GM19023 (cell line): ENCODE results near the gene FIBP.

Experiments
- ATAC-seq: cut with Tn5 transposase; IDR thresholded peaks from one replicate; pipeline ENCODE4 v1.9.1; 2021; ENCODE audit warnings: mild to moderate bottlenecking, moderate library complexity; ENCODE audit not compliant: unreplicated experiment

Gene FIBP

DNA sequence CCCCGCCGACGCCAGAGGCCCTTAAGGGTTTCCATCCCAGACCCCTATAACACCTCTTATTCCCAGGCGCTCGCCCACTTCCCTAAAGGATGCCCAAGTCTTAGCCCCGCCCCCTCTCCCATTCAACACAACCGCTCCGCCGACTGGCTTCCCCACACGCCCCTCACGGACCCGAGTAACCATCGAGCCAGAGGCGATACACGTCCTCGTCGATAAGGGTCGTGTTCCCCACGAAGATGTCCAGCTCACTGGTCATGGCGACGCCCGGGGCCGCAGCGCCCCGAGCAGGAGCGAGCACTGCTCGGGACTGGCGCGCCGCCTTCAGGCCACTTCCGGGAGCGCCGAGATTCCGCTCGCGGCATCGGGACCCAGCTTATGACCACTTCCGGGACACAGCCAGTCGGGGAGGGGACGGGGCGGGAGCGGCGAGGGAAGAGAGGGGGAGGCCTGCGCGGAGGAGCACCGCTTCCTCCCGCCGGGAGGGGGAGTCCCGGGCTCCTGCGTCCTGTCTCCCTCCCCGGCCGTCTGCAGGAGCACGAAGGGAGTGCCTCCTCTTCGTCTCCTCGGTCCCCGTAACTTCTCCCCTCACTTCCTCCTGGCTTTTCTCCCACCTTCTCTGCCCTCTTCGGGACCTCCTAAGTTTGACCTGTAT, at the start of gene FIBP:
FIBP (minus strand) TSS at position 309 of the 652 bp plus-strand sequence; CDS start at position 256, 53 bp downstream.
- ATAC-seq, result peak; percentile 40

DNA sequence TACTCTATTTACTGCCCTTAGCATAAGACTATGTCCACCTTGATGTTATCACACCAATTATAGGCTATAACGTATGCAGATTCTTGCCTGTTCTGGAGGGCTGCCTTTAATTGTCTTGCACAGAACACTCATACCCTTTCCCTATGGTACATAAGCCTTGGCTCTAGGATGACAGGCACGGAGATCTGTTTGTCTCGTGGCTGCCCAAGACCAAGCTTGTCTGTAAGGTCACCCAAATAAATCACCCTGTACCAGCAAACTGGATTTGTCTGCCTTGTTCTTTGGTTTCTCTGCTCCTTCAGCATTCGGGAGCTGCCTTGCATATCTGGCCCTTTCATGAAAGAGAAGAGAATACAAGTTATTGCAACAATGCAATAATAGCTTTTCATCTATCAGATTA, 49.5 kb upstream of the FIBP start:
- no peak for ATAC-seq

GRCh38 chr11:65934014-65934413, 45.7 kb upstream of the FIBP start:
- no peak for ATAC-seq

DNA sequence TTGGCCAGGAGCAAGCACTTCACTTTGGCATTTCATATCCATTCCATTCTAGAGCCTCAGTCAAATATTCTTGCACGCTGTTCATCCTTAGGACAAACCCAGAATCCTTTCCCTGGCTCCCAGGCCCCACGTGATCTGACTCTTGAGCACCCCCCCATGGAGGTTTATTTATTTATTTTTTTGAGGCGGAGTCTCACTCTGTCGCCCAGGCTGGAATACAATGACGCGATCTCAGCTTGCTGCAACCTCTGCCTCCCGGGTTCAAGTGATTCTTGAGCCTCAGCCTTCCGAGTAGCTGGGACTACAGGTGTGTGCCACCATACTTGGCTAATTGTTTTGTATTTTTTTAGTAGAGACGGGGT, 44.3 kb upstream of the FIBP start:
- ATAC-seq, result no peak

- no peak for ATAC-seq
Measured at GRCh38 chr11:65931773-65932557, 43.7 kb upstream of the FIBP start.

GRCh38 chr11:65928667-65929066, 40.4 kb upstream of the FIBP start:
- no peak for ATAC-seq

GRCh38 chr11:65927904-65928397, 39.7 kb upstream of the FIBP start:
- ATAC-seq, result peak; percentile 62

GRCh38 chr11:65925397-65925796, 37.1 kb upstream of the FIBP start:
- ATAC-seq, result no peak

- ATAC-seq, result no peak
Measured at GRCh38 chr11:65922565-65922964, 34.3 kb upstream of the FIBP start.

DNA sequence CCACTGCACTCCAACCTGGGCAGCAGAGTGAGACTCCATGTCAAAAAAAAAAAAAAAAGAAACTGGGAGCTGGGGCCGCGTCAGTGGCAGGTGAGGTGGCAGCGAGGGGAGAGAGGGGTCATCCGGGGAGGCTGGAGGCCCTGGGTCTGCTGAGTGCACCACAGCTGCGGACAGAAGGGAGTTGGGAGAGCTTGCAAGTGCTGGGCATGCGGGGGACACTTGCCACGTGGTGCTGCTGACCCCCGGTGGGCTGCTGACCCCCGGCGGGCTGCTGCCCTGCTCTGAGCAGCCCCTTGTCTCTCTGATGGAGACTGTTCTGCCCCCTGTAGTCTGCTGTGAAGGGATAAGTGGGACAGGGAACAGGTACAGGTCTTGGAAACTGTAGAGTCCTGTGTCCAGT, 33.6 kb upstream of the FIBP start:
- ATAC-seq, result no peak

GRCh38 chr11:65921033-65921555, 32.8 kb upstream of the FIBP start:
- no peak for ATAC-seq

- no peak for ATAC-seq
Measured at GRCh38 chr11:65920372-65920802, 32.1 kb upstream of the FIBP start.

DNA sequence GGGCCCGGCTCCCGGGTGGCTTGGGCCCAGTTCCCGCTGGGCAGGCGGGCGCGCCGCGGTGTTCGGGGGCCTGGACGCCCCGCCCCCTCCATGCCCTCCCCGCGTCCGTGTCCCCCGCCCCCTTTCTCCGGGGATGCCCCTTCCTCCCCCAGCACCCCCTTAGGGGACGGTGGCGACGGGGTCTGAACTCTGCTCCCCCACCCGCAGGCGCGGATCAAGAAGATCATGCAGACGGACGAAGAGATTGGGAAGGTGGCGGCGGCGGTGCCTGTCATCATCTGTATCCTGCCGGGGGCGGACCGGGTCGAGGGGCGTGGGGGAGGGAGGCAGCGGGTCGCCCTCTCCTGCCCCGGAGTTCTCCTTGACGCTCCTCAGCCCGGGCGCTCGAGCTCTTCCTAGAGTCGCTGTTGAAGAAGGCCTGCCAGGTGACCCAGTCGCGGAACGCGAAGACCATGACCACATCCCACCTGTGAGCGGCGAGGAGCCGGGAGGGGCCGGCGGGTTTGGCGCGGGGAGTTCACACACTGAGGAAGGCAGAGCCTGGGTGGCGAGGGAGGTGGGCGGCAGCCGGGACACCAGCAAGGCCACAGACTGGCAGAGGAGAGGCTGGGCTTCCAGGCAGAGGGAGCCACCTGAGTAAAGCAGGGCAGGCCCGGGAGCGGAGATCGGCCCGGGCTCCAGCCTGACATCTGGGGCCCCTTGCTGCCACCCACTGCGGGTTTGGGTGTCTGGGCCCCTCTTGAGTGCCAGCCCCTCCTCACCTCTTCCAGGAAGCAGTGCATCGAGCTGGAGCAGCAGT, 31.5 kb upstream of the FIBP start:
- ATAC-seq, result peak; percentile 44

GRCh38 chr11:65919141-65919572, 30.9 kb upstream of the FIBP start, which contains the start of gene DRAP1:
TSS of gene DRAP1 (plus strand) at chr11:65919426. CDS start at chr11:65919502, 76 bp downstream.
- peak; percentile 89 for ATAC-seq

GRCh38 chr11:65918211-65919140, 30.2 kb upstream of the FIBP start, which contains the start of gene C11orf68:
TSS of gene C11orf68 (minus strand) at chr11:65919062. CDS start at chr11:65919031, 31 bp downstream.
- peak; percentile 50 for ATAC-seq

DNA sequence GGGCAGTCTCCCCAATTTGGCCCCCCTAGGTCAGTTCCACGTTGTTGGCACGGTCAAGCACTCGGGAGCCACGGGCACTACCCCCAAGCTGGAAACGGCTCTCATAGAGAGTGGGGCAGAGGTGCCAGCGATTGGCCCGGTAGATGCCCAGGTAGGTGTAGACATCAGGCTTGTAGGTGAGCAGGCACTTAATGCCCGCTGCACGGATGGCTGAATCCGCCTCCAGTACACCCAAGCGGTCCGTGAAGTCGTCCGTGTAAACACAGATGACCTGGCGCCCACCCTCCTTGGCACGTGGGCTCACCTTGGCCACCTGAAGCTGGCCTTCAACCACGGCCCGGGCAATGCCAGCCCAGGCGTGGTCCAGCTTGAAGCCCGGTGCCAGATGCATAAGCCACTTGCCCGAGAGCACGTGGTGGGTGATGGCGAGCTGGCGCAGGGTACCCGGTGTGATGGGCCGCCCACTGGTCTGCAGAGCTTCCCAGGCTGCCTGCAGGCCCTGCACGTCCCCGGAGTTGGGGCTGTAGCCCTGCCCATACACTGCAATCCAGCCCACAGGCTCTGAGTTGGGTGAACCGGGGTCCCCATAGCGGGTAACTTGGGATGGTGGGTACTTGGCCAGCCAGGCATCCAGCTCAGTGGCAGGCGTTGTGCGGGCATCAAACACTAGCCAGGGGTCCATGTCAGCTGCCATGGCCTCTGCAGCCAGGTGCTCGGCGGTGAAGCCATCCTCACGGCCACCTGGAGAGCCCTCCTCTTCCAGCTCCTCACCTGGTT, 29.4 kb upstream of the FIBP start:
- ATAC-seq, result no peak

DNA sequence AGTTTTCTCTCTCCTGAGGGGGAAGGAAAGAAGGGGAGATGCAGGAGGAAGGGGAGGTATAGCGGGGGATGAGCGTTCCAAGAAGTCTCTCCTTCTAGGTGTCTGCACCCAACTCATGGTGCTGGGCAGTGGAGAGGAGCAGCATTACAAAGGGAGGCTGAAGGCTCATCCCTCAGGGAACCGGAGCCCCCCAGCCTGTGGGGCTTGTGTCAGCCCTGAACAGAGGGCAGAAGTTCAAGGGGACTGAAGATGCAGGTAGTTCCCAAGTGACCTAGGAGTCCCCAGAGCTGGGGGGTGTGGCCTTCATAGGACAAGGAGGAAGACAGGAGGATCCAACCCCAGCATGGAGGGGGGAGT, 28.8 kb upstream of the FIBP start:
- no peak for ATAC-seq

DNA sequence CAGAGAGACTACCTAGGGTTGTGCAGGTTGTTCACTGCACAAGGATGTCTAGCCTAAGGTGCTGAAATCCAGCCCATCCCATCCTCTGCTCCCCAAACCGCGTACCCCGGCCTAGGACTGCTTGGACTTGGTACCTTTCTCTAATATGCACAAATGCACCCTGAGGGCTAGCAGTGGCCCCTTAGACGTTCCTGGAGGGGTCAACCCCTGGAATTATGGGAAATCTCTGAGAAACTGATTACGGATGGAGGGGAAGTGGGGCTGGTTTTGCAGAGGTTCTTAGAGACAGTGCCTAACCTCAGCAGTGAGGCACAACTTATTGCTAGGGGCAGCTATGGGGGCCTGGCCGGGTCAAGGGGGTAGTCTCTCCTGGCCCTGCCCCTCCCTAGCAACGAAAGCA, 28.1 kb upstream of the FIBP start:
- no peak for ATAC-seq

DNA sequence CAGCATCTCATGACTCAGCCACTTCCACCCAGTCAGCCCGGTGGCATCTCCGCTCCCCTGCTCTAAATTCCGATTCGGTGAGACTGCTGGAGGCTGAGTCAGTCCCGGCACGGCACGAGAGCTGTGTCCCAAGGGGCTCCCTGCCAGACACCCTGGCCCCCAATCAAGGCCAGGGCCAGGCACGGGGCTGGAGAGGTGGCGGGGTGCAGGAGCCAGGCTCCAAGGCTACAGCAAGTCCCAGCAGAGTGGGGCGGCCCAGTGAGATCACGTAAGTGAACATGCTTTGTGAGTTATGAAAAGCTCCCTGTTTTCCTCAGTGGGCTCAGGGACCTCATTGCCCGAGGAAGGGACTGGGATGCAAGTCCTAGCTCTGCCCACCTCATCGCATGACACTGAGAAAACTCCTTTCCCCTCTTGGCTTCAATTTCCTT, 27.6 kb upstream of the FIBP start:
- no peak for ATAC-seq
